Tibial artery (tissue), 4 donors: Measurements from ENCODE around the gene CEMIP2.

Source experiments
- DNase-seq, 2 donors: peaks; one replicate each; pipeline ENCODE4 v3.0.0-alpha.2; 2019
- H3K27ac ChIP-seq, 2 donors: fragments of 200-600 bp; sonication (generic) in 1 of 2; 1 replicate in 1 of 2; 2 replicates in 1 of 2; pipeline ENCODE4 v1.5.1; 2018 to 2019; ENCODE audit warnings: mild to moderate bottlenecking in 1 of 2
- H3K27me3 ChIP-seq, 2 donors: fragments of 200-600 bp; sonication (generic) in 1 of 2; one replicate each; pipeline versions ENCODE4 v1.5.1 to v1.6.0; 2016 to 2019
- H3K36me3 ChIP-seq, 3 donors: fragments of 200-600 bp; sonication (generic) in 2 of 3; one replicate each; pipeline ENCODE4 v1.5.1; 2016 to 2019; ENCODE audit warnings: mild to moderate bottlenecking in 2 of 3
- H3K4me1 ChIP-seq, 4 donors: fragments of 200-600 bp; sonication (generic) in 2 of 4; 1 replicate in 3 of 4; 2 replicates in 1 of 4; pipeline ENCODE4 v1.5.1; 2016 to 2019
- H3K4me3 ChIP-seq, 2 donors: fragments of 200-600 bp; sonication (generic) in 1 of 2; 1 replicate in 1 of 2; 2 replicates in 1 of 2; pipeline ENCODE4 v1.5.1; 2018 to 2019; ENCODE audit warnings: mild to moderate bottlenecking in 2 of 2
- H3K9me3 ChIP-seq, 3 donors: fragments of 200-600 bp; sonication (generic) in 1 of 3; one replicate each; pipeline ENCODE4 v1.5.1; 2016 to 2019
- CTCF ChIP-seq, 2 experiments: fragments of 200-600 bp in 1 of 2; fragments of 450-650 bp in 1 of 2; IDR thresholded peaks; one replicate each; pipeline ENCODE4 v1.5.1; 2017 to 2019; ENCODE audit warnings: antibody characterized with exemption in 2 of 2, mild to moderate bottlenecking in 1 of 2, moderate library complexity in 1 of 2
- intact Hi-C: fragments of 100-400 bp; cut with DNase I; formaldehyde crosslinking; loops from one replicate; pipeline ENCODE4 v1.15.0; 2023; ENCODE audit warnings: low total_unique reads

The CEMIP2 gene

GRCh38 chr9:71760901-71761300, 7.4 kb downstream of the CEMIP2 start:
- no peak for TF ChIP-seq CTCF (IDR thresholded peaks at IDR 0.05)
- Histone ChIP-seq H3K27me3 (no peaks in the 10 kb centered on the region), H3K27ac (no peak overlapping the region), H3K4me3 (no peak overlapping the region), H3K4me1 (peaks cover 0 to 39% (median 16%) of the 10 kb centered on the region in 4 donors), H3K36me3 (no peaks in the 10 kb centered on the region), H3K9me3 (no peaks in the 10 kb centered on the region)
- DNase-seq = no peak
- intact Hi-C loops = loop anchor here (10.0 kb wide), 1 partner anchor 156 kb away; no protein-coding TSS in a partner anchor

- no peak for DNase-seq
These were observed 9.5 kb downstream of the CEMIP2 start for GRCh38 chr9:71758785-71759184.

GRCh38 chr9:71758277-71758676, 10.0 kb downstream of the CEMIP2 start:
- intact Hi-C loops = no loop called here
- no peak for DNase-seq
- H3K4me1 ChIP-seq = peaks cover 0 to 16% (median 7%) of the 10 kb centered on the region in 4 donors
- H3K4me3 ChIP-seq = no peak overlapping the region
- no peaks in the 10 kb centered on the region for H3K9me3 ChIP-seq
- H3K27ac ChIP-seq = no peak overlapping the region
- no peaks in the 10 kb centered on the region for H3K27me3 ChIP-seq
- no peak for TF ChIP-seq CTCF (IDR thresholded peaks at IDR 0.05)
- H3K36me3 ChIP-seq = no peaks in the 10 kb centered on the region

More at GRCh38 chr9:71758785-71759184, 9.5 kb downstream of the CEMIP2 start:
- H3K4me1 ChIP-seq = peaks cover 0 to 21% (median 9%) of the 10 kb centered on the region in 4 donors
- H3K36me3 ChIP-seq = no peaks in the 10 kb centered on the region
- H3K27ac ChIP-seq = no peak overlapping the region
- H3K9me3 ChIP-seq = no peaks in the 10 kb centered on the region
- no peak for TF ChIP-seq CTCF (IDR thresholded peaks at IDR 0.05)
- H3K4me3 ChIP-seq = no peak overlapping the region
- intact Hi-C loops = no loop called here
- H3K27me3 ChIP-seq = no peaks in the 10 kb centered on the region

- DNase-seq = no peak
- intact Hi-C loops = no loop called here
- no peak overlapping the region for H3K4me3 ChIP-seq
- H3K27me3 ChIP-seq = no peaks in the 10 kb centered on the region
- TF ChIP-seq CTCF (IDR thresholded peaks at IDR 0.05) = no peak
- peaks cover 0 to 15% (median 4%) of the 10 kb centered on the region in 4 donors for H3K4me1 ChIP-seq
- no peaks in the 10 kb centered on the region for H3K36me3 ChIP-seq
- no peak overlapping the region for H3K27ac ChIP-seq
- no peaks in the 10 kb centered on the region for H3K9me3 ChIP-seq
These were observed 11.6 kb downstream of the CEMIP2 start for GRCh38 chr9:71756753-71757152.

GRCh38 chr9:71755869-71756268, 12.4 kb downstream of the CEMIP2 start:
- intact Hi-C loops = no loop called here
- peaks cover 0 to 15% (median 4%) of the 10 kb centered on the region in 4 donors for H3K4me1 ChIP-seq
- H3K9me3 ChIP-seq = no peaks in the 10 kb centered on the region
- no peak overlapping the region for H3K4me3 ChIP-seq
- H3K27me3 ChIP-seq = no peaks in the 10 kb centered on the region
- TF ChIP-seq CTCF (IDR thresholded peaks at IDR 0.05) = no peak
- H3K27ac ChIP-seq = no peak overlapping the region
- H3K36me3 ChIP-seq = no peaks in the 10 kb centered on the region
- no peak for DNase-seq

GRCh38 chr9:71755230-71755629, 13.1 kb downstream of the CEMIP2 start:
- Histone ChIP-seq H3K27ac (no peak overlapping the region), H3K9me3 (no peaks in the 10 kb centered on the region), H3K4me1 (peaks cover 0 to 15% (median 4%) of the 10 kb centered on the region in 4 donors), H3K4me3 (no peak overlapping the region), H3K27me3 (no peaks in the 10 kb centered on the region), H3K36me3 (no peaks in the 10 kb centered on the region)
- TF ChIP-seq CTCF (IDR thresholded peaks at IDR 0.05) = no peak
- intact Hi-C loops = no loop called here
- DNase-seq = no peak
